GM12865 (cell line): ENCODE data around the gene PROCR.
"Not testable (repeated sequence)": the region's sequence is repeated elsewhere in the genome, so short reads cannot be mapped to it uniquely, and the experiment has no call there.

ENCODE experiments used
- DNase-seq: peaks from one replicate; pipeline ENCODE4 v3.0.0; 2010; ENCODE audit warnings: low read depth
- H3K4me3 ChIP-seq: 2 replicates; pipeline ENCODE4 v1.5.1; 2011; ENCODE audit warnings: mild to moderate bottlenecking, low read depth, low read length, control low read depth
- TF ChIP-seq, protein P1 (sequence below): IDR thresholded peaks from 2 replicates; pipeline ENCODE4 v1.5.1; 2011; ENCODE audit warnings: low read length, control low read depth, low read depth, inconsistent platforms; ENCODE audit not compliant: insufficient read depth; ENCODE audit errors: missing control alignments

The PROCR gene

DNA sequence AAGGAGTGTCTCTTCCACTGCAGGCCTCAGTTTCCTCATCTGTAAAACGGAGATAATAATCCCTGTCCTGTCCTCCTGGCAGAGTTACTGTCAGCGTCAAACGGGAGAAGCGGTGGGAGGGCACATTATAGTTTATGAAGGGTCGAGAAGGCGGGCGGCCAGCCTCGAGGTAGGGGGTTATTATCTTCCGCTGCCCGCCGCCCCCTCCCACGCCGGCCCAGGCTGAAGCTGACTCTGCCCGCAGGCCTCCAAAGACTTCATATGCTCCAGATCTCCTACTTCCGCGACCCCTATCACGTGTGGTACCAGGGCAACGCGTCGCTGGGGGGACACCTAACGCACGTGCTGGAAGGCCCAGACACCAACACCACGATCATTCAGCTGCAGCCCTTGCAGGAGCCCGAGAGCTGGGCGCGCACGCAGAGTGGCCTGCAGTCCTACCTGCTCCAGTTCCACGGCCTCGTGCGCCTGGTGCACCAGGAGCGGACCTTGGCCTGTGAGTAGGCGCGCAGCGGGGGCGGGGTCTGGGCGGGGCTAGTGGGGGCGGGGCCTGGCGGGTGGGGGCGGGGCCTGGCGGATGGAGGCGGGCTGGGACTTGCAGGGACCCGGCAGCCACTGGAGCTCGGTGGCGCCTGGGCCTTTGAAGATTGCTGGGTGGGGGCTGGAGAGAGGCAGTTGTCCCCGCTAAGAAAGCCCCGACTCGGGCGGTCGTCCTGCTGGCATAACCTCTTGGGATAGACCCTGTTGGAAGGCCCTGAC is 2.8 kb downstream of the PROCR start:
- no peak for DNase-seq
- no peak overlapping the region for H3K4me3 ChIP-seq
- TF ChIP-seq, protein P1, sequence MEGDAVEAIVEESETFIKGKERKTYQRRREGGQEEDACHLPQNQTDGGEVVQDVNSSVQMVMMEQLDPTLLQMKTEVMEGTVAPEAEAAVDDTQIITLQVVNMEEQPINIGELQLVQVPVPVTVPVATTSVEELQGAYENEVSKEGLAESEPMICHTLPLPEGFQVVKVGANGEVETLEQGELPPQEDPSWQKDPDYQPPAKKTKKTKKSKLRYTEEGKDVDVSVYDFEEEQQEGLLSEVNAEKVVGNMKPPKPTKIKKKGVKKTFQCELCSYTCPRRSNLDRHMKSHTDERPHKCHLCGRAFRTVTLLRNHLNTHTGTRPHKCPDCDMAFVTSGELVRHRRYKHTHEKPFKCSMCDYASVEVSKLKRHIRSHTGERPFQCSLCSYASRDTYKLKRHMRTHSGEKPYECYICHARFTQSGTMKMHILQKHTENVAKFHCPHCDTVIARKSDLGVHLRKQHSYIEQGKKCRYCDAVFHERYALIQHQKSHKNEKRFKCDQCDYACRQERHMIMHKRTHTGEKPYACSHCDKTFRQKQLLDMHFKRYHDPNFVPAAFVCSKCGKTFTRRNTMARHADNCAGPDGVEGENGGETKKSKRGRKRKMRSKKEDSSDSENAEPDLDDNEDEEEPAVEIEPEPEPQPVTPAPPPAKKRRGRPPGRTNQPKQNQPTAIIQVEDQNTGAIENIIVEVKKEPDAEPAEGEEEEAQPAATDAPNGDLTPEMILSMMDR: no peak

DNA sequence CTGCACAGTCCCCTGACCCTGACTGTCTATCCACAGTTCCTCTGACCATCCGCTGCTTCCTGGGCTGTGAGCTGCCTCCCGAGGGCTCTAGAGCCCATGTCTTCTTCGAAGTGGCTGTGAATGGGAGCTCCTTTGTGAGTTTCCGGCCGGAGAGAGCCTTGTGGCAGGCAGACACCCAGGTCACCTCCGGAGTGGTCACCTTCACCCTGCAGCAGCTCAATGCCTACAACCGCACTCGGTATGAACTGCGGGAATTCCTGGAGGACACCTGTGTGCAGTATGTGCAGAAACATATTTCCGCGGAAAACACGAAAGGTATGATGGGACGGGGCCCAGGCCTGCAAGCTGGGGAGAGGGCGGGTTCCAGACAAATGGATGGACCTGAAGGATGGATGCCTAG is 4.3 kb downstream of the PROCR start:
- H3K4me3 ChIP-seq: no peak overlapping the region
- TF ChIP-seq, protein P1: no peak

DNA sequence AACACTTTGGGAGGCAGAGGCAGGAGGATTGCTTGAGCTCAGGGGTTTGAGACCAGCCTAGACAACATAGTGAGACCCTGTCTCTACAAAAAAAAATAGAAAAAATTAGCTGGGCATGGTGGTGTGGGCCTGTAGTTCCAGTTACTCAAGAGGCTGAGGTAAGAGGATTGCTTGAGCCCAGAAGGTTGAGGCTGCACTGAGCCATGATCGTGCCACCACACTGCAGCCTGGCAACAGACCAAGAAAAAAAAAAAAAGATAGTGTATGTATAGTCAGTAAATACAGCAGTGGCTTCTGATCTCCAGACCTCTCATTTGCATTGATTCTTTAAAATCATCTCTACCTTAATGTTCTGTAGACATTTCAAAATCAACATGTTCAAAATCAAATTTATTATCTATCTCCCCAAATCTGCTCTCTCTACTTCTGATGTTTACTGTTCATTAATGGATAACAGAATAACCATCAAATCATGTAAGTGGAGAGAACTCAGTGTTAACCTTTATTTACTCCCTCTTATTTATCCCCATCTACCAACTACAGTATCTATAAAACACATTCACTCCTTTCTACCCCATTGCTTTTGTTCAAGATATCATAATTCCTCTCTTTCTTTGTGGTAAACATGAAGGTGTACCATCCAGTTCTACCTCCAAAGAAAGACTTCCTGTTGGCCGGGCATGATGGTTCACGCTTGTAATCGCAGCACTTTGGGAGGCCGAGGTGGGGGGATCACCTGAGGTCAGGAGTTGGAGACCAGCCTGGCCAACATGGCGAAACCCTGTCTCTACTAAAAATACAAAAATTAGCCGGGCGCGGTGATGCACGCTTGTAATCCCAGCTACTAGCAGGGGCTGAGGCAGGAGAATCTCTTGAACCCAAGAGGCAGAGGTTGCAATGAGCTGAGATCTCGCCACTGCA is 7.7 kb downstream of the PROCR start:
- H3K4me3 ChIP-seq: no peak overlapping the region
- TF ChIP-seq, protein P1: no peak
- no peak for DNase-seq

More for the DNA sequence above, 4.3 kb downstream of the PROCR start:
- no peak for DNase-seq

DNA sequence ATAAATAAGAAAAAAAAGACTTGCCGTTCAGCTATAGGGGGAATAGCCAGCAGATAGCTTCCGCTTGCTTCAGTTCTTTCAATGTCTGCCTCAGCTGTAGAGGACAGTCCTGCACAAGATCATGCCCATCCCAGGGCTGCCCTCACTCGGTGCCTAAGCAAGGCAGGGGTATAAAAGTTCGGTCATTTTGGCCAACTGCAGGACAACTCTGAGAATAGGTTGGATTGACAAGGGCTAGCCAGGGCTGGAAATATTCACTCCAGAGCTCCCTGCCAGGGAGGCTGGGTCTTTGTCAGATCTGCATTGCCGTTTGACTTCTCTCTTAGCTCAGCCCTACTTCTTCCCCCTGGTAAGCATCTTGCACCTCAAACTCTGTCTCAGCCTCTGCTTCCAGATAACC is 8.4 kb downstream of the PROCR start:
- TF ChIP-seq, protein P1: no peak
- H3K4me3 ChIP-seq: no peak overlapping the region
- no peak for DNase-seq

DNA sequence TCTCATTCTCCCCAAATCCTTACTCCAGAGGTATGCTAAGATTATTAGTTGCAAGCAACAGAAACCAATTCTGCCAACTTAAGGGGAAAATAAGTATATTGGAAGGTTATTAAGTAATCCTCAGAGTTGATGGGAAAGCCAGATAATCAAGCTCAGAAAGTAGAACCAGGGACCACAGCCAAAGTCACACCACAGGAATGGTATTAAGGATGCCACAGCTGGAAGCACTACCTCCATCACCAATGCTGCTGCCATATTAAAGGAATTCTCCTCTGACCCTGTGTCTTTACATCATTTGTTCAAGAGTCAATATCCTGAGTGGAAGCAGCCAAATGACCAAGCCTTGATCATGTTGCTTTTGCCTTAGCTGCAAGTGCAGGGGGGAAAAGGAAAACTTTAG is 9.9 kb downstream of the PROCR start:
- TF ChIP-seq, protein P1: no peak
- DNase-seq: no peak
- no peak overlapping the region for H3K4me3 ChIP-seq

DNA sequence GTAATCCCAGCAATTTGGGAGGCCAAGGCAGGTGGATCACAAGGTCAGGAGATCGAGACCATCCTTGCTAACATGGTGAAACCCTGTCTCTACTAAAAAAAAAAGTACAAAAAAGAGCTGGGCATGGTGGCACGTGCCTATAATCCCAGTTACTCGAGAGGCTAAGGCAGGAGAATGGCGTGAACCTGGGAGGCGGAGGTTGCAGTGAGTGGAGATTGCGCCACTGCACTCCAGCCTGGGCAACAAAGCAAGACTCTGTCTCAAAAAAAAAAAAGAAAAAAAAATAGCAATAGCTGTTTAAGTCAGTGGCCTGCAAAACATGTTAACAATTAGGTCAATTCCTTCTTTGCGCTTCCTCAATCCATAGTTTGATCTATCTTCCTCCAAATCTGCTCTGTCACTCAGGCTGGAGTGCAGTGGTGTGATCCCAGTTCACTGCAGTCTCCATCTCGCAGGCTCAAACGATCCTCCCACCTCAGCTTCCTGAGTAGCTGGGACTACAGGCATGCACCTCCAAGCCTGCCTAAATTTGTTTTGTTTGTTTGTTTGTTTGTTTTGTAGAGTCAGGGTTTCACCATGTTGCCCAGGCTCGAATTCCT is 14.9 kb downstream of the PROCR start:
- H3K4me3 ChIP-seq, DNase-seq: not testable (repeated sequence)

DNA sequence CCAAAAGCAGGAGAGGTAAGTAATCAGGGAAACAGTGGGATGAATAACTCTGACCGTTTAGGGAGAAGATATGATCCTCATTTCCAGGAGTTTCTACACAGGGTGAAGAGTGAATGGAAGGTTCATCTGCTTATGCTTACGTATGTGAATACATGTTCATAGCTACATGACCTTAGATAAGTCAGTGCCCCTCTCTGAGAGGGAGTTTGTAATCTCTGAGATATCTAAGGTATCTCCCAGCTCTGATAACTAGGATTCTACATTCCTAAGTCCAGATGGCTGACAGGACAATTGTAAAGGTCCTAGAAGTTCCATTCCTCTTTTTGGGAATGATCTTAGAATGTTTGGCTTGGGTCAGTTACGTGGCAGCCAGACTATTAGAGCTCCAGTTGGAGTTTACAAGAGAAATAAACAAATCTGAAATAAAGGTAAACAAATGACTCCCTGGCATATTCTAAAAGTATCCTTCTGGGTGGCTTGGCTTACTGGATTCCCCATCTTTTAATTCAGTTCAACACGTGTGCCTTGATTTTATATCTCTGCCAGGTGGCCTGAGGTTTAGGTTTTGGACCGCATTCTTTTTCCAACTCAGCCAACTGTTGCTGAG is 15.8 kb downstream of the PROCR start:
- no peak overlapping the region for H3K4me3 ChIP-seq
- TF ChIP-seq, protein P1: no peak
- no peak for DNase-seq

DNA sequence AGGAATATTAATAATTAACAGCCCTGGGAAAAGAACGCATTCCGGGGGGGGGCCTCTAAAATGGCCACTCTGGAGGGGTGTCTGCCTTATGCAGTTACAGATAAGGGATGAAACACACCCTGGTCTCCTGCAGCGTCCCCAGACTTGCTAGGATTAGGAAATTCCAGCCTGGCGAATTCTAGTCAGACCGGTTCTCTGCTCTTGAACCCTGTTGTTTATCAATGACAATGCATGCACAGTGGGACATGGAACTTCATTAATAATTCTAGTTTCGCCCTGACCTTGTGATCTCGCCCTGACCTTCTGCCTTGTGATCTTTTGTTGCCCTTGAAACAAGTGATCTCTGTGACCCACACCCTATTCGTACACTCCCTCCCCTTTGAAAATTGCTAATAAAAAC is 17.4 kb downstream of the PROCR start:
- DNase-seq, H3K4me3 ChIP-seq: not testable (repeated sequence)
